GM18499 (cell line): ENCODE measurements around the gene TEX35.
A peak's percentile ranks its signal among the peaks of the same experiment; 100 is the strongest.
"Not testable (repeated sequence)": the region's sequence is repeated elsewhere in the genome, so short reads cannot be mapped to it uniquely, and the experiment has no call there.

Source experiments
- ATAC-seq: cut with Tn5 transposase; IDR thresholded peaks from one replicate; pipeline ENCODE4 v1.9.1; 2021; ENCODE audit warnings: moderate number of reproducible peaks; ENCODE audit not compliant: insufficient read depth, unreplicated experiment

TEX35 gene

GRCh38 chr1:178539291-178539690, 26.4 kb downstream of the TEX35 start:
- ATAC-seq, result no peak

GRCh38 chr1:178540204-178540603, 27.3 kb downstream of the TEX35 start:
- no peak for ATAC-seq

- ATAC-seq, result no peak
These were observed 27.7 kb downstream of the TEX35 start for GRCh38 chr1:178540646-178541045.

GRCh38 chr1:178541379-178541778, 28.5 kb downstream of the TEX35 start:
- ATAC-seq, result no peak

- ATAC-seq, result peak; percentile 9
These were observed 29.1 kb downstream of the TEX35 start for GRCh38 chr1:178541829-178542553.

GRCh38 chr1:178542554-178543289, 29.8 kb downstream of the TEX35 start:
- peak; percentile 37 for ATAC-seq

- peak; percentile 24 for ATAC-seq
These were observed 30.3 kb downstream of the TEX35 start for GRCh38 chr1:178543290-178543607.

- no peak for ATAC-seq
These were observed 31.6 kb downstream of the TEX35 start for GRCh38 chr1:178544531-178544930.

- ATAC-seq, result no peak
These were observed 35.2 kb downstream of the TEX35 start for GRCh38 chr1:178548108-178548507.

- ATAC-seq, result no peak
These were observed 38.4 kb downstream of the TEX35 start for GRCh38 chr1:178551307-178551706.

- no peak for ATAC-seq
These were observed 39.0 kb downstream of the TEX35 start for GRCh38 chr1:178551940-178552339.

- ATAC-seq, result no peak
These were observed 39.9 kb downstream of the TEX35 start for GRCh38 chr1:178552856-178553255.

- ATAC-seq, result not testable (repeated sequence)
These were observed 41.4 kb downstream of the TEX35 start for GRCh38 chr1:178554351-178554750.

- ATAC-seq, result not testable (repeated sequence)
These were observed 42.7 kb downstream of the TEX35 start for GRCh38 chr1:178555613-178556012.

- not testable (repeated sequence) for ATAC-seq
These were observed 45.9 kb downstream of the TEX35 start for GRCh38 chr1:178558816-178559215.

- ATAC-seq, result no peak
These were observed 48.0 kb downstream of the TEX35 start for GRCh38 chr1:178560871-178561376.

- ATAC-seq, result no peak
These were observed 50.4 kb downstream of the TEX35 start for GRCh38 chr1:178563099-178563820.

- ATAC-seq, result no peak
These were observed 51.3 kb downstream of the TEX35 start for GRCh38 chr1:178564086-178564782.

- ATAC-seq, result no peak
These were observed 51.9 kb downstream of the TEX35 start for GRCh38 chr1:178564783-178565180.

- no peak for ATAC-seq
These were observed 52.7 kb downstream of the TEX35 start for GRCh38 chr1:178565586-178565985.
